EH (cell line): ENCODE measurements around the gene MDH1B.
"Not testable (repeated sequence)": the region's sequence is repeated elsewhere in the genome, so short reads cannot be mapped to it uniquely, and the experiment has no call there.

Experiments
- DNase-seq: peaks from one replicate; pipeline ENCODE4 v3.0.0-alpha.2; 2015; ENCODE audit warnings: low read depth

MDH1B gene

DNA sequence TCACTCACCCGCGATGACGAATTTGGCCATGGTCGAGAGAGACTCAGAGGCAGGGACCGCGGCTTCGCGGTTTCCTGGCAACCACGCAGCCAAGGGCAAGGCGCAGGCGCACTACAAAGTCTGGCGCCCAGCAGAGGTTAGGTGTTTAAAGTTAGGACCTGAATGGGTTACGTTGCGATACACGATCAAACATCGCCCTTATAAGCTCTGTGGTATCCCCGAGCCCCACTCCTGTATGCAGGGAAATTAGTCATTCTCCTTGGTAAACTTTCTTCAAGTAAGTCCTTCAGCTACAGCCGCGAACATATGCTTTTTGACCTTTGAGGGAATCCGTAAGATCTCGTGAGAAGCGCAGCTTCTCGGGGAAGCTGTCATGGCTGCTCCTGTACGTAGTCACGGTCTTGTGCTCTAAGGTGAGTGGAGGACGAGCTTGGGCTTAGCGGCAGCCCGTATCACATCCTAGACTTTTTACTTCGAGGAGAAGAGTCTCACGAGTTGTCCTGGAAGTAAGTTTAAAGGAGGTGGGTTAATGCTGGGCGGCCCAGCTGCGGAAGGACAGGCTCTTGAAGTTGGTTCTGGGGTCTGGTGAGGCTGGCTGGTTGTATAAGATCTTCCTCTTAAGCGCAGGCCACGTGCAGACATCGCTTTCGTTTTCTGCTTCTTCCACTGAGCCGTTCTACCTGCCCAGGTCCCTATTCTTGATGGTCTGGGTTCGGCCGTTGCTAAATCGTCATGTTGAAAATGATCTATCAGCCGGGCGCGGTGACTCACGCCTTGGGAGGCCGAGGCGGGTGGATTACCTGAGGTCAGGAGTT lies at the start of gene MDH1B, which contains the start of gene FASTKD2:
MDH1B (minus strand) TSS at position 87 of the 815 bp plus-strand sequence; CDS start at position 30, 57 bp downstream.
FASTKD2 (plus strand) TSS at position 365 of the 815 bp plus-strand sequence. CDS start 1,088 bp downstream, outside the sequence.
- peak; percentile 95 for DNase-seq

DNA sequence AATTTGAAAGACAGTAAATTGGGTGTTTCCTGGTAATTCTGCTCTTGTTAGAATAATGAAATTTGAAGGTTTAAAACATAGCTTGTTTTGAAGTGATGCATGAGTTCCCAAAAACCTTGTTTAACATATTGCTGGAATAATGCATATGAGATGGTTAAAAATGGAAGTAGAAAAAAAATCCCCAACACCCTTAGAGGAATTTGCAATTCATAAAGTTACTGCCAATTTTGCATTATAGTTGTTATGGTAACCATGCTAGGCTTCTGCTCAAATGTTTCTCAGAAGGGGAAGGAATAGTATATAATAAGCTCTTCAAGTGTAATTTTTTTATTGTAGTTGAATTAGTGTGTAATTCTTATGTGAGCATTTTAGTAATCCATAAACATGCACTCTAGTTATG lies 49.4 kb upstream of the MDH1B start:
- no peak for DNase-seq

DNA sequence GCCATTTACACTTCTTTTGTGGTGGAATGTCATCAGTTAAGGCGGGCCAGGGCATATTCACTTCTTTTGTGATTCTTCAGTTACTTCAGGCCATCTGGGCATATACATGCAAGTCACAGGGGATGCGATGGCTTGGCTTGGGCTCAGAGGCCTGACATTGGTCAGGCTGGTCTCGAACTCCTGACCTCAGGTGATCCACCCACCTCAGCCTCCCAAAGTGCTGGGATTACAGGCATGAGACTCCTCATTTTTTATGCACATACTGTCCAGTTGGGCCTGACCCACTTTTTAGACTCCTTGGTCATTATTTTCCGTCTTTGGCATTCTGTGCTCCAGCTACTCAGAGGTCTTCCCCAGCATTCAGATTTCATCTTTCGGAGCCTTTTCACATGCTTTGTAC lies 47.3 kb upstream of the MDH1B start:
- DNase-seq = not testable (repeated sequence)

DNA sequence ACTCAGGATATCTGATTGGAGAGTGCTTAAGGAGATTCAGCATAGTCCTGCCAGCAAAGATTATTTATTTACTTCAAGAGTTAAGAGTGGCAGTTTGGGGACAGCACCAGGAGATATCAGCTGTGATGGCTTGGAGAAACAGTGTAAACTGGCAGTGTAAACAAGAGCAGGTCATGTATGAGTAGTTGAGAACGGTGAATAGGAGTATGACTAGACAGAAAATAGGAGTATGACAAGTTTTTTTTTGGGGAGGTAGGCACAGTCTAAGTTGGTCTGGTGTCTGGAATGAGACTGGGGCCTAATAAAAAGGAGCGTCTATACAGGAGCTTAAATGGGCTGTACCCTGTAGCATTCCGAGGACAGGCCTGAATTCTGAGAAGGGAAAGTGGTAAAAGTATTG lies 42.5 kb upstream of the MDH1B start:
- not testable (repeated sequence) for DNase-seq

DNA sequence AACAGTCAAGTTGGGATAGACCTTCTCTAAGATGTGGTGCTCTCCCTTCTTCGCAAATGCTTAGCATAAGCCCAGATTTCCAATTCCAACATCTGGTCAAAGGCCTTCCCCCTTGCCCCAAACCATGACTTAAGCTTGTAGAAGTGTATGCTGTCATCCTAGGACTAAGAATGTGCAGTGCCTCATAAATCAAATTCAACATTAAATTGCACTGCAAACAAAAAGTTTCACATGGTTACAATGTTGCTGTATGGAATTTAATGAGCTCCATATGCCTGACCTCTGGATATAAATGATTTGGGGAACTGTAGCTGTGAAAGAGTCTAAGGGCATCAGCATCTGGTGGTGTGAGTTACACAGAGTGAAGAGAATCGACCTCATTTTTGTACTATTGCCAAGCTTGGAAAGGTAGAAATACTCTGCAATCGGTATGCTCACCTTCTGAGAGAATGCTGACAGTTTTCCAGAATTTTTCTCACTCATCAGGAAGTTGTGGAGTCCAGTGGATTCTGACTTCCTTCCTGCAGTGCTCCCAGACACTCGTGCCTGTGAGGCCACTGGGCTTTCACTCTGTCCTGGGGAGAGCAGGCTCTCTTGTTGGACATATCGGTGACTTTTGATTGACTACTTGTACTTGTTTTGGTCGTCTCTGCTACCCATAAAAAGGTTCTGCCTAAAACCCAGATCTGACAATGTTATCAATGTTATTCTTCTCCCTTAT lies 40.9 kb upstream of the MDH1B start:
- peak; percentile 54 for DNase-seq

DNA sequence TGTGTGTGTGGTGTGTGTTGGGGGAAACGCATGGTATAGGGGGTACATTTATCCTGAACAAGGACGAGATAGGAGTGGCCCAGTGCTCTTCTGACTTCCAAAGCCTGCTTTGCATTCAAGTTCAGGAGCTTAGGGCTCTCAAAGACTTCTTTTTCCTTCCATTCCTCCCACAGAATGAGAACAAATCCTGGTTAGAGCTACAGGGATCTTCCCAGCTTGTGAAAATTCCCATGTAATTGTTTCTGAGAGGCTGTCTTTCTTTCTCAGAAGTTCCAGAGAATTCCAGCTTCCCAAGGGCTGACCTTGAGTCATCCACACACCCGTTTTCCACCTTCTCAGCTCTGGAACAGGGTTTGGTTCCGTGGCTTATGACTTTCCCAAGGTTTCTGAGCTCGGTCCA lies 39.2 kb upstream of the MDH1B start:
- DNase-seq = peak; percentile 41

DNA sequence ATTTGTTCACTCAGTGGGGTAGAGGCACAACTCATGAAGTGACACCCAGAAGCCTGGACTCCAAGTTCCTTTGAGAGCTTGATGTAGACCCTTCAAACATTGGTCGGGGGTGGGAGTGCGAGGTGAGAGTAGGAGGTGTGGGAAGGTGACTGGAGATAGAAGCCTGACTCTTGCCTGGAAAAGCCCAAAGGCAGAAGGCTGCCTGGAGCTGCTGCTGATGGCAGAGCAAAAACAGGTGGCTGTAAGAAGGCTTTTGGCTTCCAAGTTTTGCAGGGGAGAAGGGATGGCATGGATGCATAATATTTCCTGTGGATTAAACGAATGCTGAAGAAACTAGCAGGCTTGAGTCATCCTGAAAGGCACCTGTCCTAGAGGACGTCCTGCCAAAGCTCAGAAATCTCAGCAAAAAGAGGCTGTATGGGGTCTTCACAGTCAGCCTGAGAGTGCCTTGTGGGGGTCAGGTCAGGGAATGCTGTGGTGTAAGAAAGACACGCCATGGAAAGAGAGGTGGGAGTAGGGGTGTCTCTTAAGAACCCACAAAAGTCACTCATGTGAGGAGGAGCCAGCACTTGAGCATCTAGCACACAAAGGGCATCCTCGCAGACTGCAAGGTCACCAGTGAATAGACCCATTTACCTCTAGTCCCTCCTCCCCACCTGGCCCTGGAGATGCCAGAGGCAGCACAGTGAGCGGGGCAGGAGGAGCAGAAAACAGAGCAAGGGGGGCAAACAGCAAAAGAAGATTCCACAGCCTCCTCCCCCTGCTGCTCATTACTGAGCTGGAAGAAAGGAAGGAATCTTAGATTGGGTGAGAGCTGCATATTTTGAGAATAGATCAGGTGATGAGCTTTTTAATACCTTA lies 37.8 kb upstream of the MDH1B start:
- no peak for DNase-seq

DNA sequence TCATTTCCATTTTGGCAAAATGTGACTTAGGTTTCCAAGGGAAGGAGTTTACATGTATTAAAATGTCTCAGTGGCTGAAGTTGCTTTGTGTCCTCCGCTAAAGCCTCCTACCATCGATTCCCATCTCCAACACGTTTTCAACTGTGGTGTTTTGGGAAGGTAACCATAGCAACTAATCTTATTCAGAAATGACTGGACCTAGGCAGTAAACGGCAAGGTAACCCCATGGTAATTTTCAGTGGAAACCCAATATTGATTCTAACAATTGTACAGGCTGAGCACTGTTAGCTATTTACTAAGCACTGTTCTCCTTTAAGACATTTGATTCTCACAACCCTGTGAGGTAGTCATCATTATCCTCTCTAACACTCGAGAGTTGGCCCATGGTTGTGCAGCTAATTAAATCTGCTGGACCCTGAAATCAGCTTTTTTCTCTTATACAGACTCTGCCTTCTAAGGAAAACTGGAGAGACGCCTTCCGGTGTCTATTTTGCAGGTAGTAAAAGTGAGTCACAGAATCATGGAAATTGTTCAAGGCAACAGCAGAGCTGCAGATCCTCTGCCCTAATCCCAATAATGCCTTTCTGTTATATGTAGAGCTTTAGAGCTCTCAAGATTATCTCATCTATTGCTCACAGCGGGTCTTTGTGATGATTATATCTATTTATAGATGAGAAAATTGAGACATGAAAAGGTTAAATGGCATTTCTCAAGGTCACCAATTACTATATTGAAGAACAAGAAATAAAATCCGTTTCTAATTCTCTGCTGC lies 36.5 kb upstream of the MDH1B start:
- no peak for DNase-seq

DNA sequence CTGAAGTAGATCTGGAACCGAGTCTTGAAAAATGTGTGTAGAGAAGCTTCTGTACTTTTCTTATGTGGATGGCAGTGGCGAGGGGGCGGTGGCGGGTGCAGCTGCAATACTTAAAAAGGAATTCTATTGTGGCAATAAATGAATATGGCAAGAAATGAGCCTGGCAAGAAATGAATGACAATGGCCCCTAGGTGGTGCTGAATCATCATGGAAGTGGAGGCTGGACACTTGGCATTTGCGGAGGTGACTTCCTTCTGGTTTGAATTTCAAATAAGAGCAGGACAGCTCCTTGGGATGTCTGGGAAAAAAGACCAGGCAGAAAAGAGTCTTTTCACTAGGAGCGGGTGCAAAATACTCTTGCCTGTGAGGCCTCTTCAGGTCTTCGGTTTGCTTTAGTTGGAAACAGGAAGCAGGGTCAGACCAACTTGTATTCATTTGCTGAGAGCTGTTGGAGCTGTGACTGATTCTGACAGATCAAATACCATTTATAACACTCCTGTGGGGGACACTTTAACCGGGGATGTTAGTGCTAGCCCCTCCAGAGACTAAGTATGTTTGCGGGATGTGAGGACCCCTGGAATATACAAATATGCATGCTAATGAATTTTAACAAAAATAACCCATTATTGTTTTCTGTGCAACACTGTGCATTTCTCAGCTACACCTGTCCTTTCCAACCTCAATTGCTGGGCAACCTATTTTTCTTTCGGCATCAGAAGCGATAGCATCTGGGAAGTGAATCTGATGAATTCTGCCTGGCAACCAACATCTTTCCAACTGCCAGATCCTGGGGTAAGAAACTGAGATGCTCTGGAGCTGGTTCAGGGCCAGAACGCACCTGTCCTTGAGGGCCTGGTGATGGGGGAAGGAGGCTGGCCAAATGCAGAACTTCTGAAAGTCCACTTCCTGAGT lies 35.6 kb upstream of the MDH1B start:
- DNase-seq = peak; percentile 78

DNA sequence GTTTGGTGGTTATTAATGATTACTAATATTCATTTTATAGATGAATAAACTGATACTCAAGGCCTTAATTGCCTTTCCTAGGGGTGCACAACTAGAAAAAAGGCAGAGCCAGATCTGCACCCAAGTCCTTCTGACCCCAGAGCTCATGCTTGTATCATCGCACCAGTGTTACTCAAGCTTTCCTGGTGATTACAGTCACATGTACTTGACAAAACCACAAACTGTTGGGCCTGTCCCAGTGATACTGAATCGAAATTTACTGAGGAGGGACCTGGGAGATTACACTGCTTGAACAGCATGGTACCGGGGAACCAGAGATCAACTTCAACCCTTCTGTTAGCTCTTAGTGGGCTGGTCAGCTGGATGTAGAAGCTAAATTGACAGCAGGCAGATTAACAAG lies 34.0 kb upstream of the MDH1B start:
- DNase-seq = peak; percentile 7

DNA sequence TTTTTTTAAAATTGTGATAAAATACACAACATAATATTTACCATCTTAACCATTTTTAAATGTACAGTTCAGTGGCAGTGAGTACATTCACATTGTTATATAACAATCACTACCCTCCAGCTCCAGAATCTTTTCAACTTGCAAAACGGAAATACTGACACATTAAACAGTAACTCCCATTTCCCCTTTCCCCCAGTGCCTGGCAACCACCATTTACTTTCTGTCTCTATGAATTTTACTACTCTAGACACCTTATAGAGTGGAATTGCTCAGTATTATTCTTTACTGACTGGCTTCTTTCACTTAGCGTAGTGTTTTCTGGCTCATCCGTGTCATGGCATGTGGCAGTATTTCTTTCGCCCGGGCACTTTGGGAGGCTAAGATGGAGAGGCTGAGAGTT lies 32.9 kb upstream of the MDH1B start:
- no peak for DNase-seq

DNA sequence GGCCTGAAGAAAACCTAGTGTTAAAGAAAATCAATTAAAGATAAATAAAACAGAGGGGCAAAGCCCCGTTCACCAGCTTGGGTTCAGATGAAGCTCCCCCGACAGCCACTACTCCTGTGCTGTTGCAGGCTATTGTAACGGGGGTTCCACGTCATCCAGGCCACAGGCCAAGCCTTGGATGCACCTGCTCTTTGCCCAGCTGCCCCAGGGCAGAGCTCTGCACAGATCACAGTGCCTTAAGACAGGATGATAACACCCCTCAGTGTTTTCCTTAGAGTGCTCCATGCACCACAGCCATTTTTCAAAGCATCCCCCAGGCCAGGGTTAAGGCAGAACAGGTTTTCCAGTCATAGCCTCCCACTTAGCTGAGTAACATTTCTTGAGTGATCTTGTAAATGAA lies 32.2 kb upstream of the MDH1B start:
- DNase-seq = no peak

DNA sequence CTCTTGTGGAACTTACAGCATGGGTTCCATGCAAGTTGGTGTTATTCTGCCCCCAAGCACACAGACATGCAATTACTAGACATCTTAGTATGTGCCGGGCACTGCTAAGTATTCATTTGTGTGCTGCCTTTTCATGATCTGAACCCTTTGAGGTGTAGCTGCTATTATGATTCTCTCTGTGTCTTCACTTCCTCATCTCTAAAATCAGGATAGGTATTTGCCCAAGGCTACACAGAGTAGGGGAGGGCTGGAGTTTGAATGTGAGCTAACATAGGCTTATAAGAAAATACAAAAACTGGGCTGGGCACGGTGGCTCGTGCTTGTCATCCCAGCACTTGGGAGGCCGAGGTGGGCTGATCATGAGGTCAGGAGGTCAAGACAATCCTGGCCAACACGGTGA lies 27.5 kb upstream of the MDH1B start:
- no peak for DNase-seq

DNA sequence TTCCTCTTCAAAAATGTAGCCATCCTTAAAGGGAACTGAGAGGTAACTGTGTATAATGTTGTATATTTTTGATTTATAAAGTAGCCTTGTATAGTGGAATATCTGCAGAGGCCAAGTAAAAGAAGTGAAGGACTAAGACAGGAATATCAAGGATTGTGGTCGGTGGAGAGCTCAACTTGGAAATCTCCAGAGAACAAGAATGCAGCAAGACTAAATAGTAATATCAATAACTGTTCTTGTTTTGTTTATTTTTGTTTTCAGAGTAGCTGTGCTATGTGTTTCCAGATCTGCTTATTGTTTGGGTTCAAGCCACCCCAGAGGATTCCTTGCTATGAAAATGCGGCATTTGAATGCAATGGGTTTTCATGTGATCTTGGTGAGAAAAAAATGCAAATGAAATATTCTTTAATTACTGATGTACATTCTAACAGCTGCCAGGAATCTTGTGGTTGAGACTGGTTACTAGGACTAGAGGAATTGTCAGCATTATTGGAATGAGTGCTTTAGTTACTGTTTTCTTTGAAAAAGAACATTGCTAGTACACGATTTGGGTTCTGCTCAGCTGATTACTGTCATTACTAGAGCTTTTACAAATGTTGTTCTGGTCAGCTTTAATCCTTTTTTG lies 25.3 kb upstream of the MDH1B start:
- DNase-seq = peak; percentile 53

DNA sequence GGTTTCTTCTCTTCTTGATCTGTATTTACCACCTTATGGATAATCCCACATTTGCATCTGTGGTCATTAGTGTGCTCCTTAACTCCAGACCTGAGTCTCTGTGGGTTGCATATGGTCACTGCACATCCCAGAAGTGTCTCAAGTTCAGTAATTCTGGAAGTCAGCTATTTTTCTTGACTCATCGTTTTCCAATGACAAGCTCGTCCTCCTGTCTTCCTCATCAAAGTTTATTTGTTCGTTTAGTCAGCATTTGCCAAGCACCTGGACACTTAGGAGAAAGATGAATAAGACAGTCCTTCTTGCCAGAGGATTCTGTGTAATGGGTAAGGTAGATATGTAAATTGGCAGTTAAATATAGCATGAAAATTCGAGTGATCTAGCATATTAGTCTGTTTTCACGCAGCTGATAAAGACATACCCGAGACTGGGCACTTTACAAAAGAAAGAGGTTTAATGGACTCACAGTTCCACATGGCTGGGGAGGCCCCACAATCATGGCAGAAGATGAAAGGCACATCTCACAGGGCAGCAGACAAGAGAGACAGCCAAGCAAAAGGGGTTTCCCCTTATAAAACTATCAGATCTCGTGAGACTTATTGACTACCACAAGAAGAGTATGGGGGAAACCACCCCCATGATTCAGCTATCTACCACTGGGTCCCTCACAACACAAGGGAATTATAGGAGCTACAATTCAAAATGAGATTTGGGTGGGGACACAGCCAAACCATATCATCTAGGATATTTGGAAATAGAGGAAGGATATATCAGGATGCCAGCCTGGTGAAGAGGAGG lies 19.6 kb upstream of the MDH1B start:
- no peak for DNase-seq

DNA sequence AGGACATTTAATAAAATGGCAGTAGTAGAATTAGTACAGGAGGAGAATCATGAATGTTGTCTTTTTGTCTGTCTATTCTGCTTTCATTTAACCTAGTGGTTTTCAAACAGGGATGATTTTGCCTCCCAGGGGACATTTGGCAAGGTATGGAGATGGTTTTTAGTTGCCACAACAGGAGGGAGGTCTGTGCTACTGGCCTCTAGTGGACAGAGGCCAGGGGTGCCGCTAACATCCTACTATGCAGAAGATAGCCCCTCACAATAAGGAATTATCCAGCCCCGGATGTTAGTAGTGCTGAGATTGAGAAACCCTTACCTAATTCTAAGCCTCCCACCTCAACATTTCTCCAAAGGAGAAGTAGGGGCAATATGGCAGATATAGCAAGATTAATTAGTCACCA lies 18.6 kb upstream of the MDH1B start:
- peak; percentile 11 for DNase-seq

DNA sequence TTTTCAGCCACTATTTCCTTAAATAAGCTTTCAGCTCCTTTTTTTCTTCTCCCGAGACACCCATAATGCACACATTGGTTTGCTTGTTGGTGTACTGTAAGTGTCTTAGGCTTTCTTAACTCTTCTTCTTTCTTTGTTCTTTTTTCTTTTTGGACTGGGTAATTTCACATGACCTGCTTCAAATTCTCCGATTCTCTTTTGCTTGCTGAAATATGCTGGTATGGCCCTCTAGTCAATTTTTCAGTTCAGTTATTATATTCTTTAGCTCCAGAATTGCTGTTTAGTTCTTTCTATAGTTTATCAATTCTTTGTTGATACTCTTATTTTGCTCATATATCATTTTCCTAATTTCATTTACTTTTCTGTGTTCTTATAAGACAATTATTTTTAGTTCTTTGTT lies 15.5 kb upstream of the MDH1B start:
- no peak for DNase-seq

DNA sequence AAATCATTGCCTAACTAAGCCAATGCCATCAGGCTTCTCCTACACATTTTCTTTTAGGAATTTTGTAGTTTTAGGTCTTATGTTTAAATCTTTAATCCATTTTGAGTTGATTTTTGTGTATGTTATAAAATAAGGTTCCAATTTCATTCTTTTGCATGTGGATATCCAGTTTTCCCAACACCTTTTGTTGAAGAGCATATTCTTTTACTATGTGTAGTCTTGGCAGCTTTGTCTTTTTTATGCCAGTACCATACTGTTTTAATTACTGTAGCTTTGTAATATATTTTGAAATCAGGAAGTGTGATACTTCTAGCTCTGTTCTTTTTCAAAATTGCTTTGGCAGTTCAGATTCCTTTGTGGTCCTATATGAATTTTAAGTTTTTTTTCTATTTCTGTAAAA lies 11.3 kb upstream of the MDH1B start:
- no peak for DNase-seq

DNA sequence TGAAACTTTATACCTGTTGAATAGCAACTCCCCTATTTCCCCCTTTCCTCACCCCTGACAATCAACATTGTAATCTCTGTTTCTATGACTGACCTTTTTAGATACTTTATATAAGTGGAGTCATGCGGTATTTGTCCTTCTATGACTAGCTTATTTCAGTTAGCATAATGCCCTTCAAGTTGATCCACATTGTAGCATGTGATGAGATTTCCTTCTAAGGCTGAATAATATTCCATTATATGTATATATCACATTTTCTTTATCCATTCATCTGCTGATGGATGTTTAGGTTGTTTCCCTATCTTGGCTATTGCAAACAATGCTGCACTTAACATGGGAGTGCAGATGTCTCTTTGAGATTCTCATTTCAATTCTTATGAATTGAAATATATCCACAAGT lies 9.7 kb upstream of the MDH1B start:
- no peak for DNase-seq
